Measurements from ENCODE around the gene PARVB. TPM values are rescaled to one million over a fixed set of nuclear protein-coding genes. Genes with fewer than 3 reads are reported as not detected.

The PARVB gene
- total and polyA plus RNA-seq, 2 of the 8 experiments (the other 6 are each of a cell fraction or from before 2014, with no cell fraction given): 14.5 to 18.6 TPM

GRCh38 chr22:44099696-44100095, 75.6 kb downstream of the PARVB start:
- Histone ChIP-seq H3K56ac (replicated peaks; ENCODE audit: insufficient read length, low read depth, low read length) (no peak overlapping the region), H4K20me1 (replicated peaks in 1 of 2; ENCODE audit: control insufficient read depth in 1 of 2, insufficient read depth in 2 of 2, low read length in 2 of 2) (no peaks in the 10 kb centered on the region), H3K23ac (ENCODE audit: insufficient read length) (no peak overlapping the region), H3K27ac (ENCODE audit: low read depth, low read length) (no peak overlapping the region; the same call in 1 of the 2 replicates), H3K18ac (ENCODE audit: extremely low read depth, low read length) (no peak overlapping the region), H2BK20ac (ENCODE audit: low read length) (no peak overlapping the region), H3K9me3 (ENCODE audit: insufficient read depth in 2 of 2, low read depth in 1 of 2, low read length in 1 of 2) (peaks cover 0 to 5% of the 10 kb centered on the region in 2 experiments; a peak in 2 of 4 replicates), H2BK5ac (ENCODE audit: low read depth, low read length) (no peak overlapping the region), H4K5ac (ENCODE audit: insufficient read length, low read depth, low read length) (no peak overlapping the region), H2BK120ac (replicated peaks; ENCODE audit: low read depth, low read length) (no peak overlapping the region), H3K79me2 (ENCODE audit: control insufficient read depth in 1 of 2, insufficient read depth in 2 of 2, low read length in 2 of 2) (no peaks in the 10 kb centered on the region), H2AFZ (ENCODE audit: low read length) (no peak overlapping the region), H3K4me1 (replicated peaks in 1 of 4; ENCODE audit: control insufficient read depth in 3 of 4, insufficient read depth in 4 of 4, low read length in 3 of 4) (peaks cover 0 to 3% (median 0%) of the 10 kb centered on the region in 4 experiments; a peak in 2 of 7 replicates), H4K8ac (ENCODE audit: extremely low read depth, insufficient read depth, low read length) (no peak overlapping the region), H3K4me3 (ENCODE audit: extremely low read depth in 1 of 4, insufficient read depth in 2 of 4, low read depth in 3 of 4, low read length in 4 of 4) (no peak overlapping the region), H3K23me2 (ENCODE audit: low read depth, low read length) (no peaks in the 10 kb centered on the region), H3K27me3 (replicated peaks in 1 of 4; ENCODE audit: control insufficient read depth in 3 of 4, extremely low read depth in 1 of 4, insufficient read depth in 3 of 4, low read length in 3 of 4) (no peaks in the 10 kb centered on the region), H3K9ac (replicated peaks in 1 of 4; ENCODE audit: extremely low read depth in 1 of 4, low read depth in 3 of 4, low read length in 3 of 4) (no peak overlapping the region), H2BK12ac (ENCODE audit: low read depth, low read length) (no peak overlapping the region), H3K4ac (replicated peaks; ENCODE audit: insufficient read length, low read depth, low read length) (no peak overlapping the region), H3K79me1 (ENCODE audit: low read depth, low read length) (no peaks in the 10 kb centered on the region; the same call in 1 of the 2 replicates), H3K4me2 (ENCODE audit: insufficient read depth in 1 of 2, low read depth in 2 of 2, low read length in 2 of 2) (no peak overlapping the region), H3K36me3 (ENCODE audit: control insufficient read depth in 2 of 4, insufficient read depth in 4 of 4, low read length in 3 of 4) (no peaks in the 10 kb centered on the region), H3K14ac (ENCODE audit: insufficient read length) (no peak overlapping the region), H4K91ac (replicated peaks; ENCODE audit: insufficient read length, low read length) (no peak overlapping the region), H2AK5ac (ENCODE audit: low read depth, low read length) (peak overlapping the region; percentile 6; the same call in 1 of the 2 replicates), H2BK15ac (ENCODE audit: low read length) (no peak overlapping the region)
- POLR2A ChIA-PET (ENCODE audit: partially characterized antibody): no interaction called here
- FAIRE-seq (no peak), DNase-seq (ENCODE audit: low read depth in 1 of 2, low spot score in 2 of 2) (no peak)
- CTCF ChIA-PET (ENCODE audit: partially characterized antibody): interaction anchor here (1.0 to 3.9 kb wide), 4 partner anchors 14 to 31 kb away, joined by 3 to 17 read pairs (median 6); no protein-coding TSS in a partner anchor
- WGBS, 2 experiments (ENCODE audit: extremely low coverage in 1 of 2, insufficient coverage in 1 of 2, insufficient read length in 1 of 2, insufficient replicate concordance in 2 of 2, low coverage in 1 of 2, low lambda C conversion rate in 2 of 2, missing lambda C conversion rate in 1 of 2): 96% methylated on average over 11 of the region's 13 CpGs; no CpG with 5 or more reads in 1 of the 2 experiments
- TF ChIP-seq GTF2F1 (IDR thresholded peaks at IDR 0.05; ENCODE audit: borderline replicate concordance, low read depth, low read length): no peak
- TF ChIP-seq RFX5 (IDR thresholded peaks at IDR 0.05; ENCODE audit: borderline replicate concordance, low read depth, low read length): no peak
- no peak for TF ChIP-seq RAD21 (IDR thresholded peaks at IDR 0.05 in 1 of 2, conservative IDR thresholded peaks at IDR 0.05 in 1 of 2; ENCODE audit: low read depth in 2 of 2, low read length in 2 of 2)
- TF ChIP-seq KDM4A (IDR thresholded peaks at IDR 0.05; ENCODE audit: low read depth, low read length, severe bottlenecking): no peak
- no peak for TF ChIP-seq BACH1 (IDR thresholded peaks at IDR 0.05; ENCODE audit: low read length)
- TF ChIP-seq JUN (IDR thresholded peaks at IDR 0.05; ENCODE audit: low read depth, low read length): no peak
- no peak for TF ChIP-seq PHF8 (conservative IDR thresholded peaks at IDR 0.05; ENCODE audit: low read depth, low read length)
- no peak for TF ChIP-seq CHD2 (IDR thresholded peaks at IDR 0.05; ENCODE audit: low read length)
- TF ChIP-seq POU5F1 (IDR thresholded peaks at IDR 0.05; ENCODE audit: low read depth, low read length): no peak
